Measurements from ENCODE around the gene TAF4B.

GRCh38 chr18:26207937-26208336 lies 18.3 kb upstream of the TAF4B start:
- TF ChIP-seq CTCF (conservative IDR thresholded peaks at IDR 0.05 in 1 of 2, IDR thresholded peaks at IDR 0.05 in 1 of 2; ENCODE audit: extremely low read depth in 1 of 2, insufficient read depth in 1 of 2, low read depth in 1 of 2, low read length in 2 of 2) (no peak), EZH2 (IDR thresholded peaks at IDR 0.05; ENCODE audit: borderline replicate concordance, low read length) (no peak)

Data from mammary epithelial cell (primary cell).